ENCODE results near the gene FPR1. TPM values are rescaled to one million over a fixed set of nuclear protein-coding genes. Genes with fewer than 3 reads are reported as not detected.

Gene FPR1
- total RNA-seq, 4 donors from 2014 or later: 1.7 to 36.9 (median 6.4) TPM

GRCh38 chr19:51792932-51793331 lies 41.3 kb upstream of the FPR1 start:
- no peak for TF ChIP-seq POLR2A (IDR thresholded peaks at IDR 0.05)
- no peak for TF ChIP-seq CTCF (IDR thresholded peaks at IDR 0.05)
- TF ChIP-seq EP300 (IDR thresholded peaks at IDR 0.05): no peak
- H3K36me3 ChIP-seq: no peaks in the 10 kb centered on the region

GRCh38 chr19:51789061-51789795 lies 37.5 kb upstream of the FPR1 start:
- no peaks in the 10 kb centered on the region for H3K27me3 ChIP-seq
- 72 to 78% methylated on average over 6 of the region's 6 CpGs for WGBS, 2 donors
- no peaks in the 10 kb centered on the region for H3K4me1 ChIP-seq
- H3K36me3 ChIP-seq: no peaks in the 10 kb centered on the region
- H3K9me3 ChIP-seq: no peaks in the 10 kb centered on the region
- H3K4me3 ChIP-seq: no peak overlapping the region
- H3K27ac ChIP-seq: no peak overlapping the region
- TF ChIP-seq POLR2A (IDR thresholded peaks at IDR 0.05) (no peak), EP300 (IDR thresholded peaks at IDR 0.05) (peak in 1 of 2 donors; percentile 35)
- DNase-seq (ENCODE audit: low spot score in 2 of 2): no peak

More at GRCh38 chr19:51792932-51793331, 41.3 kb upstream of the FPR1 start:
- no peak for DNase-seq (ENCODE audit: low spot score in 2 of 2)
- 59 to 64% methylated on average over 2 of the region's 2 CpGs for WGBS, 2 donors
- Histone ChIP-seq H3K4me3 (no peak overlapping the region), H3K4me1 (no peaks in the 10 kb centered on the region), H3K27me3 (no peaks in the 10 kb centered on the region), H3K27ac (no peak overlapping the region), H3K9me3 (no peaks in the 10 kb centered on the region)

- H3K36me3 ChIP-seq: no peaks in the 10 kb centered on the region
- no peak overlapping the region for H3K27ac ChIP-seq
- H3K9me3 ChIP-seq: no peaks in the 10 kb centered on the region
- no peak overlapping the region for H3K4me3 ChIP-seq
- DNase-seq (ENCODE audit: low spot score in 2 of 2): no peak
- no peaks in the 10 kb centered on the region for H3K27me3 ChIP-seq
- TF ChIP-seq EP300 (IDR thresholded peaks at IDR 0.05): no peak
- TF ChIP-seq CTCF (IDR thresholded peaks at IDR 0.05): no peak
- no peak for TF ChIP-seq POLR2A (IDR thresholded peaks at IDR 0.05)
- WGBS, 2 donors: 61 to 70% methylated on average over 2 of the region's 2 CpGs
- no peaks in the 10 kb centered on the region for H3K4me1 ChIP-seq
Measured at GRCh38 chr19:51788029-51788428, 36.4 kb upstream of the FPR1 start.

GRCh38 chr19:51786646-51787494 lies 35.2 kb upstream of the FPR1 start:
- no peak for DNase-seq (ENCODE audit: low spot score in 2 of 2)
- no peak for TF ChIP-seq CTCF (IDR thresholded peaks at IDR 0.05)
- no peak for TF ChIP-seq POLR2A (IDR thresholded peaks at IDR 0.05)
- TF ChIP-seq EP300 (IDR thresholded peaks at IDR 0.05): no peak
- H3K4me3 ChIP-seq: no peak overlapping the region
- no peaks in the 10 kb centered on the region for H3K9me3 ChIP-seq
- H3K27me3 ChIP-seq: peaks cover 0 to 4% of the 10 kb centered on the region in 2 donors
- H3K4me1 ChIP-seq: no peaks in the 10 kb centered on the region
- H3K36me3 ChIP-seq: no peaks in the 10 kb centered on the region
- 61 to 63% methylated on average over 6 of the region's 6 CpGs for WGBS, 2 donors
- peak overlapping the region in 1 of 4 donors; percentile 67 for H3K27ac ChIP-seq

DNA sequence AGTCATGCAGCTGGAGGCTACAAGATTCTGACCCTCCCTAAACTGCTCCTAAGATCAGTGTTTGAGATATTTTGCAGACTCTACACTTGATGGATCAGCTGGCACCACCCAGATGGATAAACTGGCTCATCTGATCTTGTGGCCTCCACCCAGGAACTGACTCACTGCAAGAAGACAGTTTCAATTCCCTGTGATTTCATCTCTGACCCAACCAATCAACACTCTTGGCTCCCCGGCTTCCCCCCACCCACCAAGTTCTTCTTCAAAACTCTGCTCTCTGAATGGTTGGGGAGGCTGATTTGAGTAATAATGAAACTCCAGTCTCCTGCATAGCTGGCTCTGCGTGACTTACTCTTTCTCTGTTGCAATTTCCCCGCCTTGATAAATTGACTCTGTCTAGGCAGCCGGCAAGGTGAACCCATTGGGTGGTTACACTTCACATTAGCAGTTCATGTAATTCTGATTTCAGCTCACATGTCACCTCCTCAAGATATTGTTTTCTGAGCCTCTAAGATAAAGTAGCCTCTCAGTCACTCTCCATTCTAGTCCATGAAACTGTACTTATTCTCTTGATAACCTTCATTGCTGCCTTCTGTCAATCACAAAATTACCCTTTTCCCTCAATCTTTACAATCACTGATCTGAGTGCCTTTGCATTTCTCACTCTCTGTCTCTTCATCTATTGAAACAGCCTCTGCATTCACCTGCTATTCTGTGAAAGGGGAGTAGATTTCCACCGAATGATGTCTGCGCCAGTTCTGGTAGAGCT lies 33.4 kb upstream of the FPR1 start:
- WGBS, 2 donors: 58 to 64% methylated on average over 6 of the region's 6 CpGs
- Histone ChIP-seq H3K4me3 (no peak overlapping the region), H3K27ac (peak overlapping the region in 2 of 4 donors; percentile 27 to 61), H3K4me1 (no peaks in the 10 kb centered on the region), H3K27me3 (peaks cover 0 to 7% of the 10 kb centered on the region in 2 donors), H3K9me3 (no peaks in the 10 kb centered on the region), H3K36me3 (no peaks in the 10 kb centered on the region)
- DNase-seq (ENCODE audit: low spot score in 2 of 2): peak in 1 of 2 donors; percentile 58
- TF ChIP-seq CTCF (IDR thresholded peaks at IDR 0.05): no peak
- TF ChIP-seq POLR2A (IDR thresholded peaks at IDR 0.05): no peak
- peak; percentile 9 to 51 for TF ChIP-seq EP300 (IDR thresholded peaks at IDR 0.05)

Data from tibial nerve (tissue), 4 donors.